Stimulated activated naive B cell treated with anti-CD40 and anti-IgM and Interleukin-4, amounts not matched to agents 10 μg/mL and 1 μg/mL and 100 μg/mL, for 72 hours (primary cell): ENCODE results near the gene MTLN.
"Not testable (repeated sequence)": the region's sequence is repeated elsewhere in the genome, so short reads cannot be mapped to it uniquely, and the experiment has no call there.

Experiments used
- ATAC-seq, 2 donors: fragments of 150-1000 bp; cut with Tn5 transposase; replicated peaks; 2 replicates each; pipeline ENCODE4 v1.10.0; 2021; ENCODE audit warnings: moderate library complexity in 1 of 2
- DNase-seq: peaks from one replicate; pipeline ENCODE4 v3.0.0; 2021
- H3K27ac Mint-ChIP-seq: one replicate; pipeline ENCODE4 v1.8.0; 2022; ENCODE audit warnings: mild to moderate bottlenecking, mixed read lengths
- H3K27me3 Mint-ChIP-seq, 2 donors: one replicate each; pipeline ENCODE4 v1.8.0; 2022; ENCODE audit warnings: mixed read lengths in 2 of 2
- H3K36me3 Mint-ChIP-seq, 2 donors: one replicate each; pipeline ENCODE4 v1.8.0; 2022; ENCODE audit warnings: mixed read lengths in 2 of 2, mild to moderate bottlenecking in 1 of 2
- H3K4me1 Mint-ChIP-seq, 2 donors: one replicate each; pipeline ENCODE4 v1.8.0; 2022; ENCODE audit warnings: mixed read lengths in 2 of 2, mild to moderate bottlenecking in 1 of 2
- H3K4me3 Mint-ChIP-seq, 2 donors: one replicate each; pipeline ENCODE4 v1.8.0; 2022; ENCODE audit warnings: mild to moderate bottlenecking in 2 of 2, mixed read lengths in 2 of 2, moderate library complexity in 1 of 2
- H3K9me3 Mint-ChIP-seq, 2 donors: one replicate each; pipeline ENCODE4 v1.8.0; 2022; ENCODE audit warnings: mixed read lengths in 2 of 2, mild to moderate bottlenecking in 1 of 2

The MTLN gene

GRCh38 chr2:110216199-110216598, 3.9 kb upstream of the MTLN start:
- Mint-ChIP-seq H3K4me3 (no peak overlapping the region), H3K27ac (no peak overlapping the region), H3K4me1 (no peaks in the 10 kb centered on the region), H3K9me3 (peaks cover 0 to 3% of the 10 kb centered on the region in 2 donors), H3K27me3 (peaks cover 51 to 55% of the 10 kb centered on the region in 2 donors), H3K36me3 (peaks cover 0 to 3% of the 10 kb centered on the region in 2 donors)
- ATAC-seq (no peak), DNase-seq (no peak)

GRCh38 chr2:110215566-110216158, 3.3 kb upstream of the MTLN start:
- no peak overlapping the region for H3K27ac Mint-ChIP-seq
- H3K4me3 Mint-ChIP-seq = no peak overlapping the region
- peaks cover 0 to 3% of the 10 kb centered on the region in 2 donors for H3K36me3 Mint-ChIP-seq
- no peak for DNase-seq
- ATAC-seq = no peak
- H3K9me3 Mint-ChIP-seq = peaks cover 0 to 3% of the 10 kb centered on the region in 2 donors
- H3K27me3 Mint-ChIP-seq = peaks cover 51 to 55% of the 10 kb centered on the region in 2 donors
- H3K4me1 Mint-ChIP-seq = no peaks in the 10 kb centered on the region

GRCh38 chr2:110215091-110215490, 2.7 kb upstream of the MTLN start:
- Mint-ChIP-seq H3K4me1 (peaks cover 0 to under 1% of the 10 kb centered on the region in 2 donors), H3K36me3 (peaks cover under 1 to 6% of the 10 kb centered on the region in 2 donors), H3K4me3 (no peak overlapping the region), H3K27ac (no peak overlapping the region), H3K27me3 (peaks cover 48 to 50% of the 10 kb centered on the region in 2 donors), H3K9me3 (peaks cover 0 to 3% of the 10 kb centered on the region in 2 donors)
- ATAC-seq (no peak), DNase-seq (no peak)

- H3K27ac Mint-ChIP-seq, DNase-seq, H3K4me1 Mint-ChIP-seq, ATAC-seq, H3K9me3 Mint-ChIP-seq: not testable (repeated sequence)
- H3K4me3 Mint-ChIP-seq = peak overlapping the region in 1 of 2 donors; percentile 41
- peaks cover 32 to 35% of the 10 kb centered on the region in 2 donors for H3K27me3 Mint-ChIP-seq
- peaks cover 14 to 19% of the 10 kb centered on the region in 2 donors for H3K36me3 Mint-ChIP-seq
These were observed 1.2 kb upstream of the MTLN start for GRCh38 chr2:110213522-110213921.

GRCh38 chr2:110205660-110206455, 6.5 kb downstream of the MTLN start:
- H3K36me3 Mint-ChIP-seq = peaks cover 19 to 28% of the 10 kb centered on the region in 2 donors
- no peaks in the 10 kb centered on the region for H3K9me3 Mint-ChIP-seq
- peak overlapping the region; percentile 37 for H3K27ac Mint-ChIP-seq

GRCh38 chr2:110204408-110205385, 7.7 kb downstream of the MTLN start, which contains the start of gene NPHP1:
Gene NPHP1, minus strand, starts transcription at chr2:110205013. Its CDS starts 45 bp downstream, at chr2:110204968.
- peaks cover 16 to 18% of the 10 kb centered on the region in 2 donors for H3K4me1 Mint-ChIP-seq
- DNase-seq (peak; percentile 79), ATAC-seq (peak; percentile 98)
- peaks cover 14 to 22% of the 10 kb centered on the region in 2 donors for H3K36me3 Mint-ChIP-seq
- H3K27ac Mint-ChIP-seq = peak within 1 kb of the TSS; percentile 97
- peak within 1 kb of the TSS; percentile 84 to 92 for H3K4me3 Mint-ChIP-seq
- H3K27me3 Mint-ChIP-seq = no peaks in the 10 kb centered on the region
- no peaks in the 10 kb centered on the region for H3K9me3 Mint-ChIP-seq

More at GRCh38 chr2:110205660-110206455, 6.5 kb downstream of the MTLN start:
- H3K27me3 Mint-ChIP-seq = no peaks in the 10 kb centered on the region
- H3K4me1 Mint-ChIP-seq = peaks cover 18% of the 10 kb centered on the region in 2 donors
- peak overlapping the region; percentile 84 to 92 for H3K4me3 Mint-ChIP-seq
- no peak for ATAC-seq
- DNase-seq = no peak

GRCh38 chr2:110198016-110198415, 14.3 kb downstream of the MTLN start:
- no peaks in the 10 kb centered on the region for H3K27me3 Mint-ChIP-seq

GRCh38 chr2:110197452-110197851, 14.9 kb downstream of the MTLN start:
- DNase-seq (no peak), ATAC-seq (no peak)
- Mint-ChIP-seq H3K27me3 (peaks cover 0 to under 1% of the 10 kb centered on the region in 2 donors), H3K36me3 (no peaks in the 10 kb centered on the region), H3K4me3 (no peak overlapping the region), H3K4me1 (no peaks in the 10 kb centered on the region), H3K9me3 (peaks cover 0 to 1% of the 10 kb centered on the region in 2 donors), H3K27ac (no peak overlapping the region)

More at GRCh38 chr2:110198016-110198415, 14.3 kb downstream of the MTLN start:
- Mint-ChIP-seq H3K36me3 (no peaks in the 10 kb centered on the region), H3K4me3 (no peak overlapping the region), H3K9me3 (peaks cover 0 to 1% of the 10 kb centered on the region in 2 donors), H3K4me1 (no peaks in the 10 kb centered on the region), H3K27ac (no peak overlapping the region)
- DNase-seq (no peak), ATAC-seq (no peak)

- H3K27me3 Mint-ChIP-seq = peaks cover 5 to 24% of the 10 kb centered on the region in 2 donors
- H3K27ac Mint-ChIP-seq, DNase-seq, H3K9me3 Mint-ChIP-seq, H3K4me3 Mint-ChIP-seq, H3K4me1 Mint-ChIP-seq, ATAC-seq: not testable (repeated sequence)
- peaks cover 0 to 14% of the 10 kb centered on the region in 2 donors for H3K36me3 Mint-ChIP-seq
These were observed 22.2 kb downstream of the MTLN start for GRCh38 chr2:110190169-110190568.

- H3K27me3 Mint-ChIP-seq = peaks cover 11 to 36% of the 10 kb centered on the region in 2 donors
- H3K4me3 Mint-ChIP-seq = no peak overlapping the region
- no peak for DNase-seq
- H3K36me3 Mint-ChIP-seq = peaks cover 6 to 15% of the 10 kb centered on the region in 2 donors
- no peak overlapping the region for H3K27ac Mint-ChIP-seq
- H3K9me3 Mint-ChIP-seq = peaks cover 22 to 25% of the 10 kb centered on the region in 2 donors
- no peak for ATAC-seq
- H3K4me1 Mint-ChIP-seq = no peaks in the 10 kb centered on the region
These were observed 29.9 kb downstream of the MTLN start for GRCh38 chr2:110182449-110182848.

- ATAC-seq (no peak), DNase-seq (no peak)
- no peak overlapping the region for H3K27ac Mint-ChIP-seq
- peaks cover 12 to 26% of the 10 kb centered on the region in 2 donors for H3K27me3 Mint-ChIP-seq
- H3K36me3 Mint-ChIP-seq = peaks cover 6 to 15% of the 10 kb centered on the region in 2 donors
- H3K9me3 Mint-ChIP-seq = peaks cover 17 to 20% of the 10 kb centered on the region in 2 donors
- no peaks in the 10 kb centered on the region for H3K4me1 Mint-ChIP-seq
- no peak overlapping the region for H3K4me3 Mint-ChIP-seq
These were observed 32.3 kb downstream of the MTLN start for GRCh38 chr2:110180036-110180435.

- H3K9me3 Mint-ChIP-seq = peaks cover 0 to 1% of the 10 kb centered on the region in 2 donors
- ATAC-seq = no peak
- no peak overlapping the region for H3K4me3 Mint-ChIP-seq
- peaks cover 4 to 6% of the 10 kb centered on the region in 2 donors for H3K4me1 Mint-ChIP-seq
- H3K27me3 Mint-ChIP-seq = peaks cover 0 to 6% of the 10 kb centered on the region in 2 donors
- no peaks in the 10 kb centered on the region for H3K36me3 Mint-ChIP-seq
- no peak overlapping the region for H3K27ac Mint-ChIP-seq
- DNase-seq = no peak
These were observed 38.8 kb downstream of the MTLN start for GRCh38 chr2:110173523-110173922.

GRCh38 chr2:110172506-110172905, 39.8 kb downstream of the MTLN start:
- no peaks in the 10 kb centered on the region for H3K36me3 Mint-ChIP-seq
- DNase-seq = no peak
- ATAC-seq = no peak
- H3K9me3 Mint-ChIP-seq = peaks cover 0 to 1% of the 10 kb centered on the region in 2 donors
- H3K27ac Mint-ChIP-seq = no peak overlapping the region
- H3K4me3 Mint-ChIP-seq = no peak overlapping the region
- peaks cover 4 to 6% of the 10 kb centered on the region in 2 donors for H3K4me1 Mint-ChIP-seq
- peaks cover 0 to 6% of the 10 kb centered on the region in 2 donors for H3K27me3 Mint-ChIP-seq
